Stimulated activated CD4-positive, alpha-beta T cell treated with anti-CD3 and anti-CD28 coated beads, Interleukin-4, amount 100 ng/mL, for 4 hours (primary cell): ENCODE measurements around the gene SMIM29.
A peak's percentile ranks its signal among the peaks of the same experiment; 100 is the strongest.

Experiments used
- DNase-seq, 2 experiments: peaks; one replicate each; pipeline ENCODE4 v3.0.0-alpha.2; 2020

Gene SMIM29

DNA sequence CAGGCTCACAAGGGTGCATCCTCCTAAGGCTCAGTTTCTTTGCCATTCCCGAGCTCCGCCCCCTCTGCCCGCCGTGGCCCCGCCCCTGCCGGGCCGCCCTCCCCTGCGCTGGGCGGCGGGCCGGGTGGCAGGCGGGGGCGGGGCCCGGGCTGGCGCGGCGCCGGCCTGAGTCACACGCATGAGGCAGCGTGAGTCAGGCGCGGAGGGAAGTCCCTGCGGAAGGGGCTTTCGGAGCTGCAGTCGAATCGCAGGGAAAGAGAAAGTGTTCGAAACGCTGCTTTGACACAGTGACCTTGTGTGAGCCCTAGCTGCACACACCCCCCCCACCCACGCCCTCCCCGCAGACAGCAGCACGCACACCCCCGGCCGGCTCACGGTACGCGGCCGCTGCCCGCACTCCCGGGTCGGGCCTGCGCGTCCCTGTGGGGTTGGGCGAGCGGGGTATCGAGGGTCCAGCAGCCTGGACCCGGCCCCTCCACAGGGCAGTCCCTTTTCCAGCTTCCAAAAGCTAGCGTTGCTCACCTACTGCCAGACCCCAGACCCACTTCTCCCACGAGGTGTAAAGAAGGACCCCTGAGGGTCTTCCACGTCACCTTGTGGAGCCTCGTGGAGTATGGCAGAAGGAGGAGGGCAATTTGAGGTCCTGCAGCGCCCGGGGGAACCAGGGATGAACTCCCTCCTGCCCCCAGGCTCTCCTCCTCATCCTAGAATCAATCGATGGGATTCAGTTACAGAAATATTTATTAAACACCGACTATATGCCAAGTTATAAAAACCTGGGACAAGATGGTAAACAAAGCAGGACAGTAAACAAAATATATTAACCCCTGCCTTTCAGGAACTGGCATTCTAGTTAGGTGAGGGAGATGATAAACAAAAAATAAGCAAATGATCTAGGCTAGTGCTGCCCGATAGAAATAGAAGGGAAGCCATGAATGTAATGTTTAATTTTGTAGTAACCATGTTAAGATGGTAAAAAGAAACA, 24.6 kb downstream of the SMIM29 start:
- DNase-seq: peak; percentile 95 to 96

DNA sequence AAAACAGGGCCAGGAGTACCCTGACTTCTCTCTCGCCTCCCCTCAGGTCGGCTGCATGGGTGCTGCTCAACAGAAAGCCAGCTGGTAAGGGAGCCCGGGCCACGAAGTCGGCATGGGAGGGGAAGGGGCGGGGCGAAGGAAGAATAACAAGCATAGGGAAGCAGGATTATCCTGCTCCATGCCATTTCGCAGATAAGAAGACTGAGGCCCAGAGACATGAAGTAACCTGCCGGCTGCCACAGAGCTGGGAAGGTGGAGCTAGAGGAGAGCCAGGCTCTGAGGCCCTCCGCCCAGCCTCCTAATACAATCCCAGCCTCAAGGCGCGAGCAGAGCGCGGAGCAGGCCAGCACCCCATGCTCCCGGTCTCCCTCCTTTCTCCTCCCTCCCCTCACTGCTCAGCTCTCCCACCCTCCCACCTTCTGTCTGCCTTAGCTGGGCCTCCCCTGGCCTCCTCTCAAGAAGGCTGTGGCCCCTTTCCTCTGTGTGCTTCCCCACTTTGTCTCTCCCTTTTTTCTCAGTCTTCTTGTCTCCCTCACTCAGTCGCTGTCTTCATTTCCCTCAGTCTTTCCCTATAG, 25.3 kb downstream of the SMIM29 start:
- no peak for DNase-seq

DNA sequence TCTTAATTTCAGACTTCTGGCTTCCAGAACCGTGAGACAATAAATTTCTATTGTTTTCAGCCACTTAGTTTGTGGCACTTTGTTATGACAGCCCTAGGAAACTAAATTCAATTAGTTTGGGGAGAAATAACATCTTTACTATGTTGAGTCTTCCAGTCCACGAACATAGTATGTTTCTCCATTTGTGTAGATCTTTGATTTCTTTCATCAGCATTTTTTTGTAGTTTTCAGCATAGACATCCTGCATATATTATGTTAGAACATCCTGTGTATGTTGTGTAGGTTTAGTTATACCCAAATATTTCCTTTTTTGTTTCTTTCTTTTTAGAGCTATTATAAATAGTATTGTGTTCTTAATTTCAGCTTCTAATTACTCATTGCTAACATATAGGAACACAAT, 30.1 kb downstream of the SMIM29 start:
- no peak for DNase-seq

DNA sequence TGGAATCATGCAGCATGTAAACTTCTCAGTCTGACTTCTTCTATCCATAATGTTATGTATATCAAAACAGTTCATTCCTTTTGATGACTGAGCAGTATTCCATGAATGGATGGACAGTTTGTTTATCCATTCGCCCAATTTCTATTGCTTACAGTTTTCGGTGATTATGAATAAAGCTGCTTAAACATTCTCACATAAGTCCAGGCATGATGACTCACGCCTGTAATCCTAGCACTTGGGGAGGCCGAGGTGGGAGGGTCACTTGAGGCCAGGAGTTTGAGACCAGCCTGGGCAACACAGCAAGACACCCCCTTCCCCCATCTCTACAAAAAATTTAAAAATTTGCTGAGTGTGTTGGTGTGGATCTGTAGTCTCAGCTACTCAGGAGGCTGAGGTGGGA, 35.0 kb downstream of the SMIM29 start:
- DNase-seq: no peak

DNA sequence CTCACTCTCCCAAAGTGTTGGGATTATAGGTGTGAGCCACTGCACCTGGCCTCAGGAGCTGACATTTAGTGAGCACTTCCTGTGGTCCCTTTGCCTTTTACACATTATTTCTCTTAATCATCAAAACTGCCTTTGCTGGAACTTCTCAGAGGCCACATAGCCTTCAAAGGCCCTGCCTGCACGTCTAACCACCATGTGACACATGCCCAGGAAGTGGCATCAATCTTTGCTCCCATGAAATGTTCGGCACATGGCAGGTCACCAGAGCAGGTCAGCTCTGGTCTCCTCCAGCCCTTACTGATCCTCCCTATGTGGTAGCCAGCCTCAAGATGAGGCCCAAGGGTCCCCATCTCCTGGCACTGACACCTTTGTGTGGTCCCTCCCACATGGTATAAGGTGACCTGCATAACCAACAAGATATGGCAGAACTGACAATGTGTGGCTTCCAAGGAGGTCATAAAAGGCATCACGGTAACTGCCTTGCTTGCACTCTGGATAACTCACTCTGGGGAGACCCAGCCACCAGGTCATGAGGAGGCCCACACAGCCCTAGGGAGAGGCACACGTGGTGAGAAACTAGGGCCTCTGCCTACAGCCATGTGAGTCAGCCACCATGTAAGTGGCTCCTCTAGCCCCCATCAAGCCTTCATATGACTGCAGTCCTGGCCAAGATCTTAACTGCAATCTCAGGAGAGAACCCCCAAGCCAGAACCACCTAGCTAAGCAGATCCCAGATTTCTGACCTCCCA, 40.9 kb downstream of the SMIM29 start:
- DNase-seq: no peak

DNA sequence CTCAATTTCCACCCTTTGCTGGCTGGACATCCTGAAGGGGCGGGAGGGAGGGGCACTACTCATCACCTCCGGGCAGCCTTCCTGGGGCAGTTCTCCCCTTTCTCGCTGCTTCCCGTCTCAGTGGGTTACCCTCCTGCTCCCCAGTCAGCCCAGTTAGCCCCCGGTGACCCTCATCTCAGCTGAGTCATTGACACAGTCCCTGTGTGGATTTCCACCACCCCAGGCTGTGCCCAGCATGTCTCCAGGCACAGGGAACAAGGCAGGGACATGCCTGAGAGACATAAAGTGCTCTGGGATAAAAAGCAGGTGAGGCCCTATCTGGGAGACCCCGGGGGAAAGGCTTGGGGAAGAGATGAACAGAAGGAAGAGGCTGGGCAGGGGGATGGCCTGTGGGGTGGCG, 42.1 kb downstream of the SMIM29 start:
- no peak for DNase-seq

DNA sequence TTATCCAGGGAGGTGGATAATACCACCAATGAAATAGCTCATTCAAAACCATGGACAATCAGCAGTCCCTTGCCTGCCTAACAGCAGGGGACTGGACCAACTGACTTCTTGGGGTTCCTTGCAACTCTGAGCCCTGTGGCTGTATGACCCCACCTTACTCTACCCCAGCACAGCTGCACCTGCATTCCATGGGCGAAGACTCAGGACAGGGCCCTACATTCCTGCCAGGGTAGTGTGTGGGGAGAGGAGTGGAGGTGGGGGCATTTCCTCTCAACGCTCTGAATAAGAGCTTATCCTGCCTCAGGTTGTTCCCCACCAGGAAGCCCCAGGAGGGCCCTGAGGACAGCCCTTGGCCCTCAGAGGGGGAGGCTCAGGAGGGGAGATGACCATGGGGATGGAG, 42.9 kb downstream of the SMIM29 start:
- no peak for DNase-seq

DNA sequence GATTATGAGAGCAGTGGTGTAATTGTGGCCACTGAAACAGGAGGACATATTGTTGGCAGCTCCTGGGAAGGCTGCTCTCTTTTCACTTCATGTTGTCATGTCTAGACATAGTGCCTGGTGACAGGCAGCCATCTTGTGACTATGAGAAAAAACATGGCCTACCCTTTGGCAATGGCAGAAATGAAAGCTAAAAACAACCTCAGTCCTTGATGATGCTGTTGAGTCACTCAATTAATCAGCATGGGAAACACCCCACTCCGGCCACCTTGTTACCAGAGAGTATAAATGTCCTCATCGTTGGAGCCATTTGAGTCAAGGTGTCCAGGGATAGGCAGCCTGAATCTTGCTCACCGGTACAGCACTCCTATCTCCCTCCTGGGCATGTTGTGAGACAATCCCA, 43.3 kb downstream of the SMIM29 start:
- DNase-seq: no peak

DNA sequence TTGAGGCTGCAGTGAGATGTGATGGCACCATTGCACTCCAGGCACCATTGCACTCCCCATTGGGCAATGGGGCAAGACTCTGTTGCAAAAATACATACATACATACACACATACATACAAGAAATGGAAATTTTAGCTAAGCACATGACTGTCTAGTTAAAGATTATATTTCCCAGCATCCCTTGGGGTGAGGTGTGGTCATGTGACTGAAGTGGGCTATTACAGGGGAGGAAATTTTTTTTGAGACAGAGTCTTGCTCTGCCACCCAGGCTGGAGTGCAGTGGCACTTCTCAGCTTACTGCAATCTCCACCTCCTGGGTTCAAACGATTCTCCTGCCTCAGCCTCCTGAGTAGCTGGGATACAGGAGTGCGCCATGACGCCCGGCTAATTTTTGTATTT, 44.1 kb downstream of the SMIM29 start:
- DNase-seq: no peak

DNA sequence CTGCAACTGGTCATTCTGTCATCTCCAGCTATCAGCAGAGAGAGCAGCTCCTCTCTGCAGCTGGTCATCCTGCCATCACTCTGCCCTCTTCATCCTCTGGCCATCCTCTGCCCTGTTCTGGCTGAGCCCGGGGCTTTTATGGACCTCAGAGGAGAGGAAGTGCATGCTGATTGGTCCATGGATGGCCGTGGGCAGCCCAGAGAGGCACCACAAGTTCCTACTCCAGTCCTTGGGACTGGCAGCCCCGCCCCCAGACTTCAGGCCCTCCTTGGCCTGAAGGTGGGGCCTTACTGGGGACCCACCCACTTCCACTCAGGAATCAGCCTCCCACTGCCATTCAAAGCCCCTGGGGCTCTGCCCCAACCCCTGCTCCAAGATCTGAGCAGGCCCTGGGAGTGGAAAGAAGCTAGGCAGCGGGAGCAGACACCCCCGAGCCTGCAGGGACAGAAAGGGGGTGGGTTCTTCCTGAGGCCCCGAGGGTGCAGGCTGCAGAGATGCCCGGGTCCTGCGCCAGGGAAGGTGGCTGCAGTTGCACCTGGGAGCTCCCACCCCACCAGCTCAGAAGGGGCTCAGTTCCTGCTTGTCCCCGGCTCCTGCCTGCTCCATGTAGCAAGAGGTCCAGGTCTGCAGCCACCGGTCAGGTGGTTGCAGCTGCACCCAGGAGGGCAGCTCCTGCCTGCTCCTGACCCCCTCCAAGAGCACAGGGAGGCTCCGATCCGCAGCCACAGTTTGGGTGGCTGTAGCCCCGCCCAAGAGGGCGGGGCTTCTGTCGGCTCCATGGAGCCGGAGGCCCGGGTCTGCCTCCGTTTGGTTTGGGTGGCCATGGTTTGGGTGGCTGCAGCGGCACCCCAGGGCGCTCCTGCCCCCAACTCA, 46.2 kb downstream of the SMIM29 start:
- DNase-seq: no peak

DNA sequence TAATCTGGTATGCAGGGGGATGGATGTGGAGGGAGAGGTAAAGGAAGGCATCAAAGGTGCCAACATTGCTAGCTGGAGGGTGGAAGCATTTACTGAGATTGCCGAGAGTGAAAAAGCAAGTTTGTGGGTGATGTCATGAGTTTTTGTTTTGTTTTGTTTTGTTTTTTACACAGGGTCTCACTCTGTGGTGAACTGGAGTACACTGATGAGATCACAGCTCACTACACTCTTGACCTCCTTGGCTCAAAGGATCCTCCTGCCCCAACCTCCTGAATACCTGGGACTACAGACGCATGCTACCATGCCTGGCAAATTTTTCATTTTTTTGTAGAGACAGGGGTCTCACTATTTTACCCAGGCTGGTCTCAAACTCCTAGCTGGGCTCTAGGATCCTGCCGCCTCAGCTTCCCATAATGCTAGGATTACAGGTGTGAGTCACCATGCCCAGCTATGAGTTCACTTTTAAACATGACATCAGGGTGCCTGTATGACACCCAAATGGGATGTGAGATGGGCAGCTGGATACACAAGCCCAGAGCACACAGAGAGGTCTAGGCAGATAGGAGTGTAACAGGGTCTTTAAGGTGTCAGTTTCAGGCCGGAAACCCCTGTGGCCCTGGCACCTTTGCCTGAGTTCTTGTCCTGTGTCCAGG, 47.2 kb downstream of the SMIM29 start:
- no peak for DNase-seq

DNA sequence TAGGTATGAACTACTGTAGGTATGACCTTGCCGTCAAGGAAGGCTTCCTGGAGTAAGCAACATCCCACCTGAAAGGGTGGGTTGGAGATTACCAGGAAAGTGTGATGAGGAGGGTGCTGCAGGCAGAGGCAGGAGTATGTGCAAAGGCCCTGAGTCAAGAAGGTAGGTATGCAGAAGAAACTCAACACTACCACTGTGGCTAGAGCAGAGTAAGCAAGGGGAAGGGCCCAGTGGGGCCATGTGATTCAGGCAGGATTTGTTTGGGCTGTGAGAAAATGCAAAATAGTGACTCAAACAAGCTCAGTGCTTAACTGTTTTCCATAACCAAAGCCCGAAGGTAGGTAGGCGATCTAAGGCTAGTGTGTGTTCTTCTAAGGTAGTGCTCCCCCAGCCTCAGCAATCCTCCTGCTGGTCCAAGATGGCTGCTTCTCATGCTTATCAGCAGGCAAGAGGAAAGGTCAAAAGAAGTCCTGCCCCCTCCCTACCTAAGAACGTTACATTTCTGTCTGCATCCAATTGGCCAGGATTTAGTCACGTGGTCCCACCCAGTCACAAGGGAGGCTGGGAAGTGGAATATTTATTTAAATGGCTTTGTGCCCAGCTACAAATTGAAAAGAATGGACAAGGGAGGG, 48.4 kb downstream of the SMIM29 start:
- DNase-seq: no peak

DNA sequence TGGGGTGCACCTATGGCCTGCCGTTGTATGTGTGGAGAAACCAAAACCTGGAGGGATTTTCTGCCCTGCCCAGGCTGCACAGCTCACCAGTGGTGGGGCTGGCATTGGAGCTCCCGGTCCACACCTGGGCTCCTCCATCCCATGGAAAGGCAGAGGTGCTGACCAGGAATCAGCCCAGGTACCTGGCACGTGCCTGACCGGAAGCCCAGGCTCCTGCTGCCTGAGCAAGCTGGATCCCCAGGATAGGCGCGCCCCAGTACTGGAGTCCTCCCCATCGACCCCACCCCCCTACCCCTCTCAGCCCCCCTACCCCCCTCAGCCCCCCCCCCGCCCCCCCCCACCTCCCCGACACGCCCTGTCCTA, 52.0 kb downstream of the SMIM29 start:
- DNase-seq: no peak
